ENCODE measurements around the gene KCNA5. TPM values are rescaled to one million over a fixed set of nuclear protein-coding genes. Genes with fewer than 3 reads are reported as not detected.

Gene KCNA5
- total RNA-seq, 6 donors from 2014 or later: 0.61 to 1.3 (median 0.71) TPM; not detected in 2

DNA sequence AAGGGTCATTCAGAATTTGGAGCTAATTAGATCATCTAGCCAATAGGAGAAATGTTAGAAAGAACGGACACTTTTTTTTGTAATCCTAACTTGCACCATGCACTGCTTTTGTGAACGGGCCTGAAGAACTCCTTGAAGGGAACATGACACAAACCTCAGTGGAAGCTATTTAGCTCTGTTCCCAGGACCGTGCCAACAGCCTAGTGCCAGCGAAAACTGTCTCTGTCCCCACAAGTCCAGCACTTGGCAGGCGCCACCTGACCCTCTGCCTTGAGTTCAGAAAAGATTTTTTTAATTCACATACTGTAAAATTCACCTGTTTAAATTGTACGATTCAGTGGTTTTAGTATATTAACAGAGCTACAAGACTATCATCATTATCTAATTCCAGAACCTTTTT, 31.3 kb upstream of the KCNA5 start:
- Histone ChIP-seq H3K36me3 (no peaks in the 10 kb centered on the region), H3K4me3 (no peak overlapping the region), H3K4me1 (no peaks in the 10 kb centered on the region), H3K9me3 (no peaks in the 10 kb centered on the region), H3K27me3 (no peaks in the 10 kb centered on the region), H3K27ac (no peak overlapping the region)
- WGBS, 2 donors: 89% methylated on average over 6 of the region's 6 CpGs
- ATAC-seq (ENCODE audit: low FRiP score in 2 of 2) (no peak), DNase-seq (no peak)
- TF ChIP-seq POLR2A (IDR thresholded peaks at IDR 0.05) (no peak), EP300 (IDR thresholded peaks at IDR 0.05) (no peak), POLR2AphosphoS5 (IDR thresholded peaks at IDR 0.05) (no peak)
- TF ChIP-seq, protein P1, sequence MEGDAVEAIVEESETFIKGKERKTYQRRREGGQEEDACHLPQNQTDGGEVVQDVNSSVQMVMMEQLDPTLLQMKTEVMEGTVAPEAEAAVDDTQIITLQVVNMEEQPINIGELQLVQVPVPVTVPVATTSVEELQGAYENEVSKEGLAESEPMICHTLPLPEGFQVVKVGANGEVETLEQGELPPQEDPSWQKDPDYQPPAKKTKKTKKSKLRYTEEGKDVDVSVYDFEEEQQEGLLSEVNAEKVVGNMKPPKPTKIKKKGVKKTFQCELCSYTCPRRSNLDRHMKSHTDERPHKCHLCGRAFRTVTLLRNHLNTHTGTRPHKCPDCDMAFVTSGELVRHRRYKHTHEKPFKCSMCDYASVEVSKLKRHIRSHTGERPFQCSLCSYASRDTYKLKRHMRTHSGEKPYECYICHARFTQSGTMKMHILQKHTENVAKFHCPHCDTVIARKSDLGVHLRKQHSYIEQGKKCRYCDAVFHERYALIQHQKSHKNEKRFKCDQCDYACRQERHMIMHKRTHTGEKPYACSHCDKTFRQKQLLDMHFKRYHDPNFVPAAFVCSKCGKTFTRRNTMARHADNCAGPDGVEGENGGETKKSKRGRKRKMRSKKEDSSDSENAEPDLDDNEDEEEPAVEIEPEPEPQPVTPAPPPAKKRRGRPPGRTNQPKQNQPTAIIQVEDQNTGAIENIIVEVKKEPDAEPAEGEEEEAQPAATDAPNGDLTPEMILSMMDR (IDR thresholded peaks at IDR 0.05): no peak

DNA sequence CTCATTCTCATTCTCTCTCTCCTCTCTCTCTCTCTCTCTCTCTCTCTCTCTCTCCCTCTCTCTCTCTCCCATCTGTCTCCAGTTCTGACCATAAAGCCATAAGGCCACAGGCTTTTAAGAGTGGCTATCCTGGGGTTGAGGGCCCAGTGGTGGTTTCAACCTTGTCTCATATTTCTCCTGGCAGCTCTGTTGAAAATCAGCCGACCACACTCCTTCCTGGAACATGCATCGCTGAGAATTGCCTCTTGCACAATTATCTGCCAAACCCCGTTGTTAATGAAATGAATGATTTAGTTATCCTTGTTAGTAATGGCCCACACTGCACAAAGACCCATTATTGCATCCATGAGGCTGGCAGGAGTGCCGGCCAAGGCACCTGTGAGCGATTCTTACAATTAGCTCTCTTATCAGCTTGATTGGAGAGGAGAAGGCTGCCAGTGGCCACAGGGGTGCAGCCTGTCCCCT, 30.4 kb upstream of the KCNA5 start:
- Histone ChIP-seq H3K36me3 (no peaks in the 10 kb centered on the region), H3K4me3 (no peak overlapping the region), H3K4me1 (no peaks in the 10 kb centered on the region), H3K27ac (no peak overlapping the region), H3K9me3 (no peaks in the 10 kb centered on the region), H3K27me3 (no peaks in the 10 kb centered on the region)
- TF ChIP-seq, protein P1 (IDR thresholded peaks at IDR 0.05): no peak
- TF ChIP-seq POLR2AphosphoS5 (IDR thresholded peaks at IDR 0.05): no peak
- no peak for TF ChIP-seq EP300 (IDR thresholded peaks at IDR 0.05)
- TF ChIP-seq POLR2A (IDR thresholded peaks at IDR 0.05): no peak
- ATAC-seq (ENCODE audit: low FRiP score in 2 of 2): no peak
- WGBS, 2 donors: 66 to 70% methylated on average over 5 of the region's 5 CpGs
- no peak for DNase-seq

DNA sequence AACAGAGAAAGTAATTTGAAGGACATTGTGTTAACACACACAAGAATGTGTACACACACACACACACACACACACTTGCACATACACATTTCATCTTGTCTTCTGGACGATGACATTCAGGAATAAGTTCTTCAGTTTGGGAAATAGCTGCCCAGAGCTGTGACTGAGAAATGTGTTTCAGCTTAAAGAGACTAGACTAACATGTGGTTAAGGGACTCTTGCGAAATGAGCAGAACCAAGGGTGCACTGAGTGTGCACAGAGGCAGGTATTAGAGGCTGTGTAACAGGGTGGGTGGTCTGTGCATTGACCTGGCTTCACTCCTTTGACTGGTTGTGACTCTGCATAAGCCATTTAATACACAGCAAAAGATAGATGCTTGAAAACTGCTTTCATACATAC, 29.4 kb upstream of the KCNA5 start:
- Histone ChIP-seq H3K9me3 (no peaks in the 10 kb centered on the region), H3K36me3 (no peaks in the 10 kb centered on the region), H3K4me3 (no peak overlapping the region), H3K27me3 (no peaks in the 10 kb centered on the region), H3K4me1 (no peaks in the 10 kb centered on the region), H3K27ac (no peak overlapping the region)
- ATAC-seq (ENCODE audit: low FRiP score in 2 of 2): no peak
- 55 to 61% methylated on average over 2 of the region's 2 CpGs for WGBS, 2 donors
- TF ChIP-seq, protein P1 (IDR thresholded peaks at IDR 0.05): no peak
- TF ChIP-seq POLR2A (IDR thresholded peaks at IDR 0.05) (no peak), EP300 (IDR thresholded peaks at IDR 0.05) (no peak), POLR2AphosphoS5 (IDR thresholded peaks at IDR 0.05) (no peak)
- DNase-seq: no peak

DNA sequence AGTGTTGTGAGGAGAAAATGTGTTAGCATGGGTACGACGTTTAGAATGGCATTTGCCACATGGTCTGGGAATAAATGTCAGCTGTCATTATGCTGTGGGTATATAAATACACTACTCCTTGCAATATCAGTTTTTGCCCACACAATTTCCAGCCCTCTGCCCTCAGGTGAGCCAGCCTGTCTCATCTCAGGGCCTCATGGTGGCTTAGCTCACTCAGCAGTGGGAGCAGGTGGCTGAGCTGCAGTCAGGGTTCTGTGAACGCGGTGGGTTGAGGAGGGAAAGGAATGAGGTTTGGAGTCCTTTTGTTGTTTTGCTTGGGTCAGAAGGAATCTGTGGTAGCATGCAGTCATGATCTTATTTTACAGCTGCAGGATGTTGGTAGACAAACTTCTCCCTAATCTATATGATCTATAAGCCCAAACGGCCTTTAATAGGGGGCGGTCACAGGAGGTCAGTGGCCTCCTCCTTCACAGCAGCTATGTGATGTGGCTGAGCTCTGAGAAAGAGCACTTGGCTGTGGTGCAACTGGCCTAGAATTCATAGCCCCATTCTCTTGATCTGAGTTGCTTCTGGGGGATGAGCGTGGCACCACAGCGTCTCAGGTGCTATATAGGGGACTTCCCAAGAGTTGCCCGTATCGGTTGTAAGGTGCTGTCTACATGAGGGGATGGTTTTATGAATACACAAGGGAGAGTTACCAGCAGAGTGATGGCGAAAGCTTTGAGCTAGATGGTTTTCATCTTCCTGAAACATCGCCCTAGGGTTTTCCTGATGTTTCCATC, 27.8 kb upstream of the KCNA5 start:
- DNase-seq (no peak), ATAC-seq (ENCODE audit: low FRiP score in 2 of 2) (no peak)
- no peaks in the 10 kb centered on the region for H3K27me3 ChIP-seq
- no peak overlapping the region for H3K27ac ChIP-seq
- H3K4me3 ChIP-seq: no peak overlapping the region
- WGBS, 2 donors: 77 to 88% methylated on average over 12 of the region's 12 CpGs
- H3K9me3 ChIP-seq: no peaks in the 10 kb centered on the region
- TF ChIP-seq, protein P1 (IDR thresholded peaks at IDR 0.05): no peak
- TF ChIP-seq POLR2A (IDR thresholded peaks at IDR 0.05) (no peak), POLR2AphosphoS5 (IDR thresholded peaks at IDR 0.05) (no peak), EP300 (IDR thresholded peaks at IDR 0.05) (no peak)
- no peaks in the 10 kb centered on the region for H3K4me1 ChIP-seq
- H3K36me3 ChIP-seq: no peaks in the 10 kb centered on the region

DNA sequence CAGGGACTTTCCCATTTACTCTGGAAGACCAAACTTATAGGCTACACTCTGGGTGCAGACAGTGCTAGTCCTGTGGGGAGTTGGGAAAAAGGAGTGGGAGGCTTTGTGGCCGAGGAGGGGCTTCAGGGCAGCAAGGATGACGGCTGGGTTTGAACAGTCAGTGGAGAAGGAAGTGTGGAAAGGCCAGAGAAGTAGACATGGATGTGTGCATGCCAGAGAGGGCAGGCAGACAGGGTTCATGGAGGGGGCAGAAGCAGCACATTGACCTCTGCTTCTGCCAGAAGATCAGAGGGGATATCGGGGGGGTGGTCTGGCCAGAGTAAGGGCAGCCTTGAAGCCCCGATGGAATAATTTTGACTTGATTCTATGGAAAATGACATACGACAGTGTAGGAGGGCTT, 27.2 kb upstream of the KCNA5 start:
- no peak for DNase-seq
- TF ChIP-seq, protein P1 (IDR thresholded peaks at IDR 0.05): no peak
- no peak for TF ChIP-seq POLR2A (IDR thresholded peaks at IDR 0.05)
- no peak for TF ChIP-seq EP300 (IDR thresholded peaks at IDR 0.05)
- TF ChIP-seq POLR2AphosphoS5 (IDR thresholded peaks at IDR 0.05): no peak
- WGBS, 2 donors: 76 to 79% methylated on average over 5 of the region's 5 CpGs
- Histone ChIP-seq H3K4me1 (no peaks in the 10 kb centered on the region), H3K36me3 (no peaks in the 10 kb centered on the region), H3K9me3 (no peaks in the 10 kb centered on the region), H3K4me3 (no peak overlapping the region), H3K27me3 (no peaks in the 10 kb centered on the region), H3K27ac (no peak overlapping the region)
- no peak for ATAC-seq (ENCODE audit: low FRiP score in 2 of 2)
